NCI-H460 (cell line): ENCODE results near the gene RNPS1. TPM values are rescaled to one million over a fixed set of nuclear protein-coding genes. Genes with fewer than 3 reads are reported as not detected.

Experiments used
- DNase-seq: peaks from one replicate; pipeline ENCODE4 v3.0.0-alpha.2; 2016; ENCODE audit warnings: low read depth; ENCODE audit errors: extremely low read depth
- polyA plus RNA-seq: library from polyadenylated mRNA; depleted of rRNA; stranded (reverse); fragments of >200 nt; gene quantifications from 2 replicates; pipeline ENCODE4 v1.2.3, GENCODE V29; 2014; cell fraction: nucleus; rRNA removed
- total RNA-seq: library from RNA; depleted of rRNA; stranded (reverse); fragments of >200 nt; shearing (Covaris generic); gene quantifications from 2 replicates; pipeline ENCODE4 v1.2.3, GENCODE V29; 2014; rRNA removed

RNPS1 gene
- 142 and 147 TPM in 2 replicates for total RNA-seq
- 211 and 234 TPM in 2 replicates for polyA plus RNA-seq

GRCh38 chr16:2267913-2268666, at the start of gene RNPS1:
Gene RNPS1, minus strand, starts transcription at chr16:2268126. Its CDS starts 3,483 bp downstream, at chr16:2264643.
- peak; percentile 90 for DNase-seq

GRCh38 chr16:2317231-2318020, 49.5 kb upstream of the RNPS1 start:
- no peak for DNase-seq

- no peak for DNase-seq
These were observed 40.4 kb upstream of the RNPS1 start for GRCh38 chr16:2308089-2308962.

DNA sequence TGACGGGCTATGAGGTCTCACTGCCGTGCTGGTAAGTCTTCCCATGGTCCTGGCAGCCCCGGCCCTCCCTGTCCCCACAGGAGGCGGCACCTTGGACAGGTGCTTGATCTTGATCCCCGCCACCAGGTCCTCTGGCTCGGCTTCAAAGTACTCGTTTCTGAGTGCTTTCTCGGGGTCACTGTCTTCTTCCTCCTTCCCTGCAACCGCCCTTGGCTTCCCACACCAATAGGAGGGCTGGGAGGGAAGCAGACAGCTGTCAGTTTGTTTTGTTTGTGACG, 31.9 kb upstream of the RNPS1 start:
- no peak for DNase-seq

DNA sequence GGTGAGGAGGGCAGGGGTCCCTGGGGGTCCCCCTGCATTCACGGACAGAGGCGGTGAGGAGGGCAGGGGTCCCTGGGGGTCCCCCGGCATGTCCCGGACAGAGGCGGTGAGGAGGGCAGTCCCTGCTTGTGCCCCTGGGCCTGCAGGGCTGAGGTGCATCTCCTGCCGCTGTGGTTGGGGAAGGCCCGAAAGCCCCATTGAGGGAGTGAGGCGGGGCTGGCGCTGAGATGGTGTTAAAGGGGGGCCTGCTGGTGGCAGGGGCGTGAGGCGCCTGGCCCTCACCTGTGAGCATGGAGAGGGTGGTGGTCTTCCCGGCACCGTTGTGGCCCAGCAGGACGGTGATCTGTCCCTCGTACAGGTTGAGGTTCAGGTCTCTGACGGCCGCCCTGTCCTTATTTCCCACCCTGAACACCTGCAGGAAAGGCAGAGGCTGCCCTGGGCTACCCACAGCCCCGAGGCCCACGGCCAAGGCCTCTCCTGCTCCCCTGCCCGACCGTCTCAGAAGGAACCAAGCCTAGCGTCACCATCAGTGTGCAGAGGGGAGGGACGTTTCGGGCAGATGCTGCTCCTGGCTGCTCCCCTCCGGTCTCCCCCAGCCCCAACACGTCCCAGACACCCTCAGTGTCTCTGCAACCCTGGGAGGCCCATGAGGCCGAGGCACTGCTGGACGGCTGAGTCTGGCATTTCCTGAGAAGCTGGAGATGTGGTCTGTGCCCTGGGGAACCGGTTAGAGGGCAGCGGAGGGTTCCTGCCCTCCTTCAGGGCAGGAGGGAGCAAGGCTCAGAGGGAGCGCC, 31.4 kb upstream of the RNPS1 start:
- DNase-seq = no peak

- DNase-seq = no peak
These were observed 30.7 kb upstream of the RNPS1 start for GRCh38 chr16:2298621-2299020.

DNA sequence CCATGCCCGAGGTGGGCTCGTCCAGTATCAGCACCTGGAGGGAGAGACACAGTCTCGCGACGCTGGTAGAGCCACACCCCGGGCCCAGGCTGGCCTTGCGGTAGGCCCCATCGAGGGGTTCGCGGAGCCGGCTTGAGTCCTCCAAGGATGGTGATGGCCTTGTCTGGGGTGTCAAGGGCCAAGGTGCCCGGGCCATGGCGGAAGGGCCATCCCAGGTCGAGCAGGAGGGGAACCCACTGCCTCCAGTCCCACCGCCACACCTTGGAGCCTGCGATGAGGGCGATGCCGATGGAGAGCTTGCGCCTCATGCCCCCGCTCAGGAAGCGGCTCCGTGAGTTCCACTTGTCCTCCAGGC, 29.6 kb upstream of the RNPS1 start:
- no peak for DNase-seq

- peak; percentile 18 for DNase-seq
These were observed 29.0 kb upstream of the RNPS1 start for GRCh38 chr16:2296661-2297505.

- DNase-seq = no peak
These were observed 27.3 kb upstream of the RNPS1 start for GRCh38 chr16:2295056-2295798.

- DNase-seq = no peak
These were observed 24.3 kb upstream of the RNPS1 start for GRCh38 chr16:2292221-2292620.

- no peak for DNase-seq
These were observed 21.4 kb upstream of the RNPS1 start for GRCh38 chr16:2289282-2289681.

DNA sequence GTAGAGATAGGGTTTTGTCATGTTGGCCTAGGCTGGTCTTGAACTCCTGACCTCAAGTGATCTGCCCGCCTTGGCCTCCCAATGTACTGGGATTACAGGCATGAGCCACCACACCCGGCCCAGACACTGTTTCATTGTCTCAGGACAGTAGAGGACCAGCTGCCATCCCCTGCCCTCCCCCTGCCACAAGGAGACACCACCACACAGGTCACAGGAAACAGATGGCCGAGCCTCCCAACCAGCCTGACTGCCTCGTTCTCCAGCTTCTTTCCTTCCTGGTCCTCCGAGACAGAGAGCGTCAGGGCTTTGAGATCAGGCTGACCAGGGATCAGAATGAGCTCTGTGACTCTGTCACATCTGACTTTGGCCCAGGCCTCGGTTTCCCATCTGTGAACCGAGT, 20.8 kb upstream of the RNPS1 start:
- DNase-seq = no peak

DNA sequence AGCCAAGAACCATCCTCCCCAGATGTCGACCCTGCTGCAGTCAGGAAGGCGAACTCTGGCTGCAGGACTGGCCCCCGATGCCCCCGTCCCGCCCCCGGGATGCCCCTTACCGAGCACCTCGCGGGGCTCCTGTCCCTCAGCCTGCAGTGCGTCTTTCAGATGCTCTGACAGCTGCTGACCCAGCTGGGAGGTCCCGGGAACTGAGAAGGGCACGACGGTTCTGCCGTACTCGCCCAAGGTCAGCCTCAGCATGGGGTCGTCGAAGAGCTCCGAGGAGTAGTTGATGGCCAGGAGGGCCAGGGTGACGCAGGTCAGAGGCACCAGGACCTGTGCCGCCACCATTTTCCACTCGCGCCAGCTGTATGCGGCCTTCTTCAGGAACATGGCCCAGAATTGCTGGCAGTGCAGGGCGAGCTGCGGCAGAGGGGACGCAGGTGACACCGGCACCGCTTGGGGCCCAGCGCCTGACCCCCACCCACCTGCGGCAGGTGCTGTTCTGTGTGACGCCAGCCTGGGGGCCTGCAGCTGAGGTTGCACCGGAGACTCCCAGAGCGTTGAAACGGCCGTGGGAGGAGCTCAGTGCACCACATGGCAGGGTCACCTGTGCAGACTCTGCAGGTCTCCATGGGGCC, 20.1 kb upstream of the RNPS1 start:
- no peak for DNase-seq

GRCh38 chr16:2286550-2286949, 18.6 kb upstream of the RNPS1 start:
- no peak for DNase-seq

DNA sequence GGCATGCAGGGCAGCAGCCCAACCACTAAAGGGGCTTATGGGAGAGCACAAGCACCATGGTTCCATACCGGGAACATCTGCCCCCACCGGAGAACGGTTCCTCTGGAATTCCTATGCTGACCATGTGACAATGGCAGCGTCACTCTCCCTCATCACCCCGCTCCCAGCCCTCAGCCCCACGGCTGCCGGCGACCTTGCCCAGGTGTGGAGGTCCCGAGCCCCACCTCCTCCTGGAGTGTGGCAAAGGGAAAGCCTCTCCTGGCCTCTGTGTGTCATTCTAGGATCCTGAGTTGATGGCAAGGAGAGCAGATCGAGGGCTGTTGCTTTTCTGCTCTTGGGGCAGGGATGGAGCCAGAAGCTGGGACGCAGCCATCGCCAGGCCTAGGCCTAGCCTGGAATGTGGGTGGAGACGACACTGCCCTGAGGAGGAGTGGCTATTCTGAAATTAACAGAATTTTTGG, 17.8 kb upstream of the RNPS1 start:
- DNase-seq = no peak

DNA sequence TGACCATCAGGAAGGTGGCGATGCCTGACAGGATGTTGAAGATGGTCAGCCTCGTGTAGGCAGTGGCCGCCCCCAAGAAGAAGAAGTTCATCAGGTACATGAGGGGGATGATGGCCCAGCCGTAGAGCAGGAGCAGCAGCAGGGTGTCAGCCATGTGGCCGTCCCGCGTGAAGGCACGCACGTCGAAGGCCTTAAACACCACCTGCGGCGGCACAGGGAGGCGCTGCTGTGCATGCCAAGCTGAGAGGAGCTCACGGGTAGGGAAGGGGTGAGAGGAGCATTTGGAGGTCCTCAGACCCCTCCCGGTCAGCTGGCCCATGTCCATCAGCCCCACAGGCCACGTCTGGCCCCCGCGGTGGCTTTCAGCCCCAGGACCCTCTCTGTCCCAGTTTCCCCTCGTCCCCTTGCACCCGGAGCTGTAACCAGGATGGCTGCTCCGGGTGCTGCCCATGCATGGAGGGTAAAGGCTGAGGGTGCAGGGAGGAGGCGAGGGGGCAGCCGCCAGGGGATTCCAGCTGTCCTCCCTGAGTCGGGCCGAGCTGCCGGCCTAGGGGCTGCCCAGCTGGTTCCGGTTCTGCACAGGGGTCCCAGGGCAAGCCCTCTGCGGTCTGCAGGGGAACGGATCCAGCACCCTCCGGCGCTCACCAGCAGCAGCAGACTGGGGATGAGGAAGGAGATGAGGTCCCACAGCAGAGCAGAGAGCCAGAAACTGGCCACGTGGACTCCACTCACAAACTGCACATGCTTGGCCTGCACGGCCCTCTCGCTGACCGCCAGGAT, 17.1 kb upstream of the RNPS1 start:
- DNase-seq = no peak

DNA sequence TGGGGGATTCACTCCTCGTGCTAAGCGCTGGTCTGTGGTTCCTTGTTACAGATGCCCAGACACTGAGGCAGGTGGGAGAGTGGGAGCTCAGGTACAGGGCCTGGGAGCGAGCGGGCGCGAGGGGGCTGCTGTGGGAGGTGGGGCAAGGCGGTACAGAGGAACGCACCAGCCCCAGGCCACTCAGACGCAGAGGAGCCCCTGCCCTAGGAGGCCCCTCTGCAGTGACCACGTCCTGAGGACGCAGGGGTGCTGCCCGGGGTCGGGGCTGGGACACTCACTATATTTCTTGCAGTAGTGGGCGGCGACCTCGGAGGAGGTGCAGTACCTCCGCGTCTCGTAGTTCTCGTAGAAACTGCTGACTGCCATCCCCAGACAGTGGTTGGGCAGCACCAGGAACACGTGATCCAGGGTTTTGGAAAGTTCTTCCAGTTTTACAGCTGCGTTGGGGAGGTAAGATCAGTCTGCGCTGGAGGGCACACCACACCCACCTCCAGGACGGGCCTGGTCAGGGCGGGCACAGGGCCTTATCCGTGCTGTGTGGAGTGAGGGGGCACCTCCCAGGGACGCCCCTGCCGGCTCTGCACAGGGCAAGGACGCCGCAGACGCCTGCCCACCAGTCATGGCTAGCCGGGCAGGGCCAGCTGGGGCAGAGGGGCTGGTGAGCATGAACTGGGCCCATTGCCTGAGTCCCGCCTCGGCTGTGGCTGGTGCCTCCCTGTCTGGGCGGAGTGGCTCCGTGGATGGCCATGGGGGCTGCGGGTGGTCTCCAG, 16.3 kb upstream of the RNPS1 start:
- DNase-seq = no peak
